OCI-LY3 (cell line): Measurements from ENCODE around the gene MIP.

Experiments
- CTCF ChIP-seq: fragments of 200-600, 300-600 bp; sonication (generic); IDR thresholded peaks from 2 replicates; pipeline ENCODE4 v1.5.1; 2014; ENCODE audit warnings: antibody characterized with exemption, low read length, low read depth
- EZH2phosphoT487 ChIP-seq: fragments of 200-600 bp; shearing (Covaris generic); IDR thresholded peaks from 2 replicates; pipeline ENCODE4 v1.6.1; 2018; ENCODE audit warnings: antibody characterized with exemption, mixed run types, low read depth

GRCh38 chr12:56434828-56435227 is 19.6 kb downstream of the MIP start:
- no peak for TF ChIP-seq CTCF
- TF ChIP-seq EZH2phosphoT487 = no peak
